Activated CD8-positive, alpha-beta memory T cell treated with anti-CD3 and anti-CD28 coated beads, Interleukin-2, amount 50 U/mL, for 4 hours (primary cell): ENCODE measurements around the gene NDUFAF2.

Experiments used
- DNase-seq: peaks from one replicate; pipeline ENCODE4 v3.0.0-alpha.2; 2020

Gene NDUFAF2

DNA sequence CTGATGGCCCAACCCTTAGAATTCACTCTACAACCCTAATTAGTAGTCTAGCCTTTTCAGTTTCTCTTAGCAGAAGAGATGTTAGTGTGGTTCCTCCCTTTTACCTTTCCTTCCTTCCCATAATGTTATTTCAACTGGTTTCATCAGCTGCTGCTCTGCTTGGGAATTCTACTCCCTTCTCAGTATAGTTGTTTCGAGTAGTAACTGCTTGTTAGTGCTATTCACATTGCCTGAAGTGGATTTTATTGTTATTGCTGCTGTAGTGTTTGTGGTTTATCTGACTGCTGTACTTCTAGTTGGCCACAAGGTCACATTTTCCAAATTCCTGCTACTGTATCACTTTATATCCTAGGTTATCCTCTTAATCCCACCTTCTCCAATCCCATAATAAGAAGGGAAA is 187.6 kb downstream of the NDUFAF2 start:
- no peak for DNase-seq

DNA sequence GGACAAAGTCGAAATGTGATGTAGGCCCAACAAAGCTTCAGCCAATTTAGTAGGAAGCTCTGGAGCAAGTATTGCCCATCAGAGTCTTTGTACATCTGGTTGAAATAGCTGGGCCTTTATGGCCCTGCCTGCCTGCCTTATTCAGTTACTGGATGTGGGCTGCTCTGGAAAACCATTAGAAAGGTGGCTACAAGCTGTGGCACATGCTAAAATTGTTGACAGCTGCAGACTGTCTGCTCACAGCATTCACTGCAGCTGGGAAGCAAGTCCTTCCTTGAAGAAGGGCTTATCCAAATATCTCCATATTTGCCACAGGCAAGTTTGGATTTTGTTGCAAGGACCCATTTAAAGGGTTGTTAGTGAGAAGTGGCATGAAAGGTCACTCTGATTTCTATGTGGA is 192.8 kb downstream of the NDUFAF2 start:
- DNase-seq, result no peak

GRCh38 chr5:61139094-61139873 is 194.3 kb downstream of the NDUFAF2 start:
- no peak for DNase-seq

DNA sequence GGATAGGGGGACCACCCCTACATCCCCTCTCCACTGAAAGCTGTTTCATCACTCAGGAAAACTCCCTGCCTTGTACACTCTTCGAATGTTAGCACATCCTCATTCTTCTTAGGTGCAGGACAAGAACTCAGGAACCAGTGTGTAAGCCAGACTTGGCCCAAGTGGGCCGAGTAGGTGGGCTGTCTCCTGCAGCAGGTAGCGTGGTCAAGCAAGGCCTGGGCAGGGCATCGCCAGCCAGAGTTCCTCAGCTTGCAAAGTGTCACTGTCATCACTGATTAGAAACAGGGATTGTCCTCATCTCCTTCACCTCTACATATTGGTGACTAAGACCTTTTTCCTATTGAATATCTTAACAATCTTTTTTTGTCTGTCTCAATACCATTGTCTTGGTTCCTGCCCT is 194.9 kb downstream of the NDUFAF2 start:
- no peak for DNase-seq

DNA sequence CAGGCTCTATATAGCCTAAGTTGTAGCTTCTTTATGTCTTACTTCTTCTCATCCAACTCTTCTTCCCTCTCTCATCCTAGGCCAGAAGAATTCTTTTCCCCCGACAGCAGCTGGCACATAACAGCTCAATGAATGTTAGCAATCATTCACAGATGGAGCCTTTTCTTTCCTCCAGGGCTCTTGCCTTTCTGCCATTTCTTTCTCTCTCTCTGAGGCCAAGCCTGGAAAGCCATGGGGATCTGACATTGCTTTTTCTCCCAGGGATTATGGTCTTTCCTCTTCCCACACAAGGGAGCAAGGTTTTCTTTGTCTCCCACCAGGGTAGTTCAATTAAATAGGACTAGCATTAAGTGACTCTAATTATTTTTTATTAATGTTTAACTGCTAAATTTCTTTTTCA is 196.8 kb downstream of the NDUFAF2 start:
- DNase-seq, result no peak

- no peak for DNase-seq
These were observed 197.4 kb downstream of the NDUFAF2 start for GRCh38 chr5:61142391-61142790.

- no peak for DNase-seq
These were observed 197.8 kb downstream of the NDUFAF2 start for GRCh38 chr5:61142811-61143210.

DNA sequence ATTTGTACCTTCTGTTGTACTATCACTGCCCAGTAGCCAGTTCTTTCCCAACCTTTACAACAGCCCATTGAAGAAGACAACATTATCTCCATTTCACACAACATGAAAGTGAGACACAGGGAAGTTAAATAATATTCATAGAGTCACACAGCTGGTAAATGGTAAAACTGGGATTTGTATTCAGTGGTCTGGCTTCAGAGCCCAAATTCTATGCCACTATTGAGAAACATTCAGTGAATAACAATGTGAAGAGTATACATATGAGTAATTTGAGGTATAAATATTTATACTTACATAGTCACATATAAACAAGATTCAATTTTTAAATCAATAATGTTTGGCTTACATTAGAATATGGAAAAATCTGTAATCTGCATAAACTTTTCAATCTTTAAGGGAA is 203.5 kb downstream of the NDUFAF2 start:
- no peak for DNase-seq

- no peak for DNase-seq
These were observed 206.9 kb downstream of the NDUFAF2 start for GRCh38 chr5:61151893-61152292.

DNA sequence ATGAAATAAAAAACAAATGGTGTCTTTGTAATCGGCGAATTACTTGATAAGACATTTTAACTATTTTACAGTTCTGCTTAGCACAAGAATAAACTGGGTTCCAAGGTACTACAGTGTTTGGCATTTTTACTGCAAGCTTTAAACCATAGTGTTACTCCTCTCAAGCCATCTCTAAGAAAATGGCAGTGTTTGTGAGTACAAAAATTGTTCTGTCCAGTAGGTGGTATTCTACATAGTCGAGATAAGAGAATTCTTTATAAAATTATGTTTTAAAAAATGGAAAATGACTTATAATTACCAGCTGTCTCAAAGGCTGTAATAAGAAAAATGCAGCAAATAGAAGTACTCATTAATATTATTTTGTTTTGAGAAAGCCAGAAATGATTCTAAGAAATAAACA is 214.1 kb downstream of the NDUFAF2 start:
- DNase-seq, result no peak

DNA sequence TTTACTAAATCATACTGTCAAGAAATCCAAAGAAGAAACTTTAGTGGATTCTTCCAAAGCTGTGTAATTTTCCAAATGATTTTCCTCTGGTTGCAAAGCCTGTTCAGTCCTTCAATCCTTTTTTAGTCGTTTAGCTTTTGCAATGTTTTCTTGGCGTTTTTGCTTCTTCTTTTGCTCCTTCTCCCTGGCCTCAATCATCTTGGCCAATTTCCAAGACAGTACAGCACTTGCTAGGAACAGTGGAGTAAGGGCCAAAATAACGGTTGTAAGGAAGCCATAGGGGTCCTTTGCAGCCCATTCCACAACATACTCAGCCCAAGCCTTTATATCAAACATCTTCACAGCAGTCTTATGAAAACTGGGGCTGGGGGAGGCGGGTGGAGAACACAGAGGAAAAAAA is 214.8 kb downstream of the NDUFAF2 start:
- DNase-seq, result no peak

- no peak for DNase-seq
These were observed 215.5 kb downstream of the NDUFAF2 start for GRCh38 chr5:61160497-61160896.

DNA sequence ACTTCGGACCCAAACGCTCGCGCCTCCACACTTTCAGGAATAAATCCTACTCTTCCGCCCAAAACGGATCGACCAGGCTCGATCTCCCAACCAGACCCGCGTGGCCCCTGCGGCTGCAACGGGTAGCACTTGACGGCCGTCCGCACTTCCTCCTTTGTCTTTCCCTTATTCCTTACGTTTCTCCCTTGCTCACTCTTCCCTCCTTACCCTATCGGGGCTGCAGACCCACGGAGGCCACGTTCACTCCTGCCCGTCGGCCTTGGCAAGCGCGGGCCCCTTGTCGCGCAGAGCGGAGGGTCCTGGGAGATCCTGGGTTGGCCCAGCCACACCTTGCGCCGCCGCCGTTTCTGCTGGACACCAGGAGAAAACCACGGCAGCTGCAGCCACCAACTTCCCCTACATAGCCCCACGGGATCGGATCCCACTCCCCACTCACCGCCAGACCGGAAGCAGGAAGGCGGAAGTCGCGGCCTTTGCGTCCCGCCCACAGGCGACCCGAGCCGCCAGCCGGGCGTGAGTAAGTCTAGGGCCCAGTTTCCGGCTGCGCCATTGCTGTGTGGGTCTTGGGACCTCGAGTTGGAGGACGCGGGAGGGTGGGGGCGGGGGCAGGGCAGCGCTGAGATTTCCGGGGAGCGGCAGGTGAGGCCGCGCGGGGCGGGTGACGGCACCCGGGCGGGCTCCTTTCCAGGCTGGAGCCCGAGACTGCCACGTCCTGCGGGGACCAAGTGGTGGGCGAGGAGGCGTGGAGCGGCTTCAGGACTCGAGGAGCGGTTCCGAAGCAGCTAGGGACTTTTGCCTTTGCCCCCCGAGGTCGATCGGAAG is 217.2 kb downstream of the NDUFAF2 start, which contains the start of gene SMIM15:
TSS of gene SMIM15 (minus strand) at position 459 of the 822 bp plus-strand sequence. CDS start 2,297 bp downstream, outside the sequence.
- peak; percentile 77 for DNase-seq

- DNase-seq, result no peak
These were observed 218.0 kb downstream of the NDUFAF2 start for GRCh38 chr5:61162832-61163567.

DNA sequence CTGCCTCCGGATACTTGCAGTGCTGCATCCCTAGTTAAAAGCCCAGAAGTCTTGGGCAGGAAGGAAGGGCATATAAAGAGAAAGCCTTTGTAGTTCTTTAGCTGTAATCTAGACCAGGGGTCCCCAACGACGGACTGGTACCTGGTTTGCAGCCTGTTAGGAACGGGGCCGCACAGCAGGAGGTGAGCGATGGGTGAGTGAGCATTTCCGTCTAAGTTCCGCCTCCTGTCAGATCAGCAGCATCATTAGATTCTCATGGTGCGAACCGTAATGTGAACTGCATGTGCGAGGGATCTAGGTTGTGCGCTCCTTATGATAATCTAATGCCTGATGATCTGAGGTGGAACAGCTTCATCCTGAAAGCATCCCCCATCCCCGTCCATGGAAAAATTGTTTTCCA is 218.9 kb downstream of the NDUFAF2 start:
- no peak for DNase-seq

GRCh38 chr5:61167382-61167781 is 222.4 kb downstream of the NDUFAF2 start:
- DNase-seq, result no peak

DNA sequence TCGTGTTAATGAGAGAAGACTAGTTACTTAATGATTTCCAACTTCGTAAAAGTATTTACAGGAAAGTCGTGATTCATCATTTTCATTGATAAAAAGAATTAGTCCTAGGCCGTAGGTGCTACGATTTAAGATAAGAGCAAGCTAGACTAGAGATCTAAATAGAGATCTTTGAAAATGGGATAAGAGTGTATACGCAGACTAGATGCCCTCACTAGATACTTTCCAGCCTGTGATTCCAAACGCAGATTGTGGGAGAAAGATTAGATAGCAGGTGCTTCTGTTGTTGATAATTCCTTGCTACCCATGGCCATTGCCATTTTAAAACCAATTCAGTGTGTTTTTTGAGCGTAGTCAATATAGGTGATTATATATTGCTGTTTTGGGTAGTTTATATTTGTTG is 223.9 kb downstream of the NDUFAF2 start:
- no peak for DNase-seq

GRCh38 chr5:61171479-61171878 is 226.5 kb downstream of the NDUFAF2 start:
- DNase-seq, result no peak

GRCh38 chr5:61176631-61177030 is 231.6 kb downstream of the NDUFAF2 start:
- DNase-seq, result no peak

- DNase-seq, result no peak
These were observed 232.1 kb downstream of the NDUFAF2 start for GRCh38 chr5:61177070-61177469.

DNA sequence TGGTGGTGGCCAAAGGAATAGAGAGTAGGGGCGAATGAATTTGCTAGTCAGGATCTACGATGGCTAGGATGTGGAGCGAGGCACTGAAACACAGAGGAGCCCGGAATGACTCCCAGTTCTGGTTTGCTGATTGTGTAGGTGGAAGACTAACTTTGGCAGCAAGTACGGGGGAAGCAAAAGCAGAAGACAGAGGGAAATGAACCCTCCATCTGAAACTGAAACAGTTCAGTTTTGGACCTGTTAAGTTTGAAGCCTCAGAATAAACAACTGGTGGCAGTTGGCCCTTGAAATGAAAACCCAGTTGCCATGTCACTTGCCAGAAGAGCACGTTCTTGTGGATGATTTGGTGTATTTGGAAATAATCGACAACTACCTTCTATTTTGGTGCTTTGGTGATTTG is 232.7 kb downstream of the NDUFAF2 start:
- no peak for DNase-seq

DNA sequence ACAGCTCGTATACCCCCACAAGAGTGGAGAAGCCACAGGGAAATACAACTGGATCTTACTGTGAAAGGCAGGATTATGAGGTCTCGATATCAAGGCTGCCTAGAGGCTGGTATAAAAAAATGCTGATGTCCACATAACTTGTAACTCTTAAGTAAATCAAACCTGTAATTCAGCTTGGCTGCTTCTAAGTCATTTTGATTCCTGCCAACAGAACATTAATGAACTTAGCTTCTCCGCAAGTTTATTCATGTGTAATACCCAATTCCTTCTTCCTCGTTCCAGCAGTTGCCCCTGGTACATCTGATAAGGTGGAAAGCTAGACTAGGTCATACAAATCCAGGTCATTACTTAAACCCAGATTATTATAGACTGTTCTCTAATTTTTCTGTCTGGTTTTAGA is 233.7 kb downstream of the NDUFAF2 start:
- DNase-seq, result no peak

DNA sequence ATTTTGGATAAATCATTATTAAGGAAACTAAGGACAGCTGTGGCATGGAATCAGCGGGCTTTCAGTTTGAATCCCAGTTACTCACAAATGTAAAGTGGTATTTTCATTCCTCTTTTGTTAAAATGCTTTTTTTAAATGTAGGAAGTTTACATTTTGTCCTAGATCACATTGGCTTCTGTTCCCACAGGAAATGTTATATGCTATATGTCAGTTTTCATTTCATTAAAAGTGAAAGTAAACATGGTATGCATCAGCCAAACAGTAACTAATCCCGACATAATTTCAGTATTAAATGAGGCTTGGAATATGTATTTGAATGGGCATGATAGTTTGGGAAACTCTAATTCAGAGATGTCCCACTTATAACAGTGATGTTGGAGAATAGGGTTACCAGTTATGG is 235.9 kb downstream of the NDUFAF2 start:
- no peak for DNase-seq

DNA sequence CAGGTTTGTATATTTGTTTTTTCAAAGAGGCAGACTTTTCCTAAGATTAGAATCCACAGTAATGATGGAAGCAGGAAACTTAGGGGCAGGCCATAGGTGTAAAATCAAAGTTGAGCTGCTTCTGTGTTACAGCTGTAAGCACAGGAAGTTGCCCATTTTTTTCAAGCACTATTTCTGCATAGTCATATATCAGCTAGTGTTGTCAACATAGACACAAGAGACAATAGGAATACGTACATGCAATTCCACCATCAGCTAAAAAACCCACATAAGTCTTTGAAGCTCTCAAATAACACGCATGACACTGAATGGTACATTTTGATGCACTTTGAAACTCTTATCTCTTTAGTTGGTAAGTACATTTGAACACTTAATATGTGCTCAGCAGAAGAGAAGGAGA is 237.4 kb downstream of the NDUFAF2 start:
- DNase-seq, result no peak
